ENCODE measurements around the gene KIRREL1.

Gene KIRREL1

GRCh38 chr1:157975228-157975950 lies 18.1 kb upstream of the KIRREL1 start:
- DNase-seq: no peak

GRCh38 chr1:157976888-157977287 lies 16.6 kb upstream of the KIRREL1 start:
- no peak for DNase-seq

- no peak for DNase-seq
Observed at GRCh38 chr1:157978586-157979403, 14.7 kb upstream of the KIRREL1 start.

- DNase-seq: no peak
Observed at GRCh38 chr1:157982136-157982535, 11.3 kb upstream of the KIRREL1 start.

- no peak for DNase-seq
Observed at GRCh38 chr1:157983787-157984186, 9.7 kb upstream of the KIRREL1 start.

- no peak for DNase-seq
Observed at GRCh38 chr1:157984469-157984868, 9.0 kb upstream of the KIRREL1 start.

- no peak for DNase-seq
Observed at GRCh38 chr1:157985473-157985872, 8.0 kb upstream of the KIRREL1 start.

- no peak for DNase-seq
Observed at GRCh38 chr1:157988002-157988401, 5.4 kb upstream of the KIRREL1 start.

- DNase-seq: peak; percentile 69
Observed at GRCh38 chr1:157992031-157992832, 1.2 kb upstream of the KIRREL1 start.

GRCh38 chr1:157992833-157993146 lies 655 bp upstream of the KIRREL1 start:
- DNase-seq: no peak

- no peak for DNase-seq
Observed at GRCh38 chr1:157993918-157994605, 617 bp downstream of the KIRREL1 start.

GRCh38 chr1:157994704-157995582 lies 1.5 kb downstream of the KIRREL1 start:
- no peak for DNase-seq

GRCh38 chr1:157995583-157996169 lies 2.2 kb downstream of the KIRREL1 start:
- DNase-seq: no peak

GRCh38 chr1:157996433-157996832 lies 3.0 kb downstream of the KIRREL1 start:
- DNase-seq: no peak

- DNase-seq: no peak
Observed at GRCh38 chr1:158000507-158000906, 7.1 kb downstream of the KIRREL1 start.

GRCh38 chr1:158002022-158002630 lies 8.7 kb downstream of the KIRREL1 start:
- DNase-seq: no peak

GRCh38 chr1:158002631-158003405 lies 9.4 kb downstream of the KIRREL1 start:
- no peak for DNase-seq

- DNase-seq: no peak
Observed at GRCh38 chr1:158003406-158003800, 10.0 kb downstream of the KIRREL1 start.

GRCh38 chr1:158005224-158005623 lies 11.8 kb downstream of the KIRREL1 start:
- DNase-seq: no peak

GRCh38 chr1:158007180-158007579 lies 13.7 kb downstream of the KIRREL1 start:
- no peak for DNase-seq
